ENCODE results near the gene KLC4.

DNA sequence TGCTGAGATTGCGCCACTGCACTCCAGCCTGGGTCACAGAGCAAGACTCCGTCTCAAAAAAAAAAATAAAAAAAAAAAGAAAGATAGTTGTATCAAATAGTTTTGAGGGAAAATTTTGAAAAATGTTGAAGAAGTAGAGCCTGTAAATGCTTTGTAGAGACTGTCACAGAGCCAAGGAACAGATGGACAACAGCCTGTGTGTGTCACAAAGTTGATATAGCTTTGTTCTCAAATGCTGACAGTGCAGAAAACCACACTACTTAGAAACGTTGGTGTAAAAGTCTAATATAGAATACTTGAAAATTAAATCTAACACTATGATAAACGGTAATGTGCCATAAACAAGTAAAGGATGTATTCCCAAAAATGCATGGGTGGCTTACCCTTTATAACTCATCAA, 42.1 kb downstream of the KLC4 start:
- TF ChIP-seq, protein P1, sequence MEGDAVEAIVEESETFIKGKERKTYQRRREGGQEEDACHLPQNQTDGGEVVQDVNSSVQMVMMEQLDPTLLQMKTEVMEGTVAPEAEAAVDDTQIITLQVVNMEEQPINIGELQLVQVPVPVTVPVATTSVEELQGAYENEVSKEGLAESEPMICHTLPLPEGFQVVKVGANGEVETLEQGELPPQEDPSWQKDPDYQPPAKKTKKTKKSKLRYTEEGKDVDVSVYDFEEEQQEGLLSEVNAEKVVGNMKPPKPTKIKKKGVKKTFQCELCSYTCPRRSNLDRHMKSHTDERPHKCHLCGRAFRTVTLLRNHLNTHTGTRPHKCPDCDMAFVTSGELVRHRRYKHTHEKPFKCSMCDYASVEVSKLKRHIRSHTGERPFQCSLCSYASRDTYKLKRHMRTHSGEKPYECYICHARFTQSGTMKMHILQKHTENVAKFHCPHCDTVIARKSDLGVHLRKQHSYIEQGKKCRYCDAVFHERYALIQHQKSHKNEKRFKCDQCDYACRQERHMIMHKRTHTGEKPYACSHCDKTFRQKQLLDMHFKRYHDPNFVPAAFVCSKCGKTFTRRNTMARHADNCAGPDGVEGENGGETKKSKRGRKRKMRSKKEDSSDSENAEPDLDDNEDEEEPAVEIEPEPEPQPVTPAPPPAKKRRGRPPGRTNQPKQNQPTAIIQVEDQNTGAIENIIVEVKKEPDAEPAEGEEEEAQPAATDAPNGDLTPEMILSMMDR (IDR thresholded peaks at IDR 0.05) = no peak
- no peak for TF ChIP-seq EZH2 (IDR thresholded peaks at IDR 0.05)

Data from neural progenitor cell (in vitro differentiated cells).